Fibroblast of lung (primary cell): ENCODE results near the gene SMIM7. TPM values are rescaled to one million over a fixed set of nuclear protein-coding genes. Genes with fewer than 3 reads are reported as not detected.

Source experiments
- DNase-seq, 2 donors: peaks; one replicate each; pipeline versions ENCODE4 v3.0.0 to v3.0.0-alpha.2; 2010; ENCODE audit warnings: low read depth in 2 of 2
- H2AFZ ChIP-seq: 2 replicates; pipeline ENCODE4 v1.5.1; 2012; ENCODE audit warnings: low read length, control low read depth, inconsistent platforms
- H3K27ac ChIP-seq: 2 replicates; pipeline ENCODE4 v1.5.1; 2011; ENCODE audit warnings: low read length, control low read depth; ENCODE audit not compliant: insufficient read depth
- H3K27me3 ChIP-seq: 2 replicates; pipeline ENCODE4 v1.5.1; 2011; ENCODE audit warnings: mild to moderate bottlenecking, low read length; ENCODE audit not compliant: control insufficient read depth, insufficient read depth
- H3K36me3 ChIP-seq: 2 replicates; pipeline ENCODE4 v1.5.1; 2011; ENCODE audit warnings: low read length; ENCODE audit not compliant: control insufficient read depth, insufficient read depth
- H3K4me1 ChIP-seq: 2 replicates; pipeline ENCODE4 v1.5.1; 2011; ENCODE audit warnings: low read length; ENCODE audit not compliant: control insufficient read depth, insufficient read depth; ENCODE audit errors: extremely low read depth
- H3K4me2 ChIP-seq: 2 replicates; pipeline ENCODE4 v1.5.1; 2011; ENCODE audit warnings: low read length, control low read depth; ENCODE audit not compliant: insufficient read depth; ENCODE audit errors: extremely low read depth
- H3K4me3 ChIP-seq, 4 experiments: fragments of 200-600 bp in 1 of 4; sonication (generic) in 1 of 4; replicated peaks in 1 of 4; 2 replicates each; pipeline ENCODE4 v1.5.1; 2011 to 2016; ENCODE audit warnings: low read length in 4 of 4, low read depth in 3 of 4, mild to moderate bottlenecking in 3 of 4, control low read depth in 2 of 4, inconsistent platforms in 1 of 4, mixed read lengths in 1 of 4; ENCODE audit not compliant: insufficient read depth in 1 of 4; ENCODE audit errors: control extremely low read depth in 1 of 4
- H3K79me2 ChIP-seq: 2 replicates; pipeline ENCODE4 v1.5.1; 2012; ENCODE audit warnings: mild to moderate bottlenecking, low read length, inconsistent platforms; ENCODE audit not compliant: control insufficient read depth, insufficient read depth
- H3K9ac ChIP-seq: 2 replicates; pipeline ENCODE4 v1.5.1; 2011; ENCODE audit warnings: mild to moderate bottlenecking, low read length, control low read depth; ENCODE audit not compliant: insufficient read depth
- H3K9me3 ChIP-seq: 2 replicates; pipeline ENCODE4 v1.5.1; 2012; ENCODE audit warnings: low read depth, low read length; ENCODE audit not compliant: control insufficient read depth, insufficient read depth
- H4K20me1 ChIP-seq: 2 replicates; pipeline ENCODE4 v1.5.1; 2011; ENCODE audit warnings: low read length; ENCODE audit not compliant: control insufficient read depth, insufficient read depth; ENCODE audit errors: extremely low read depth
- EZH2 ChIP-seq: IDR thresholded peaks from 2 replicates; pipeline ENCODE4 v1.5.1; 2012; ENCODE audit warnings: low read length, control low read depth, mild to moderate bottlenecking; ENCODE audit errors: missing control alignments
- polyA plus RNA-seq, 2 donors: library from polyadenylated mRNA; depleted of rRNA in 1 of 2; stranded (reverse) in 1 of 2; unstranded in 1 of 2; fragments of >200 nt; gene quantifications; 2 replicates each; pipeline ENCODE4 v1.2.1, GENCODE V29; 2011 to 2012; ENCODE audit warnings: missing spikeins in 1 of 2
- total RNA-seq: library from RNA; depleted of rRNA; stranded (reverse); fragments of >200 nt; gene quantifications from 2 replicates; pipeline ENCODE4 v1.2.1, GENCODE V29; 2014
- TF ChIP-seq, protein P1 (sequence below), 2 donors: IDR thresholded peaks in 1 of 2; conservative IDR thresholded peaks in 1 of 2; 1 replicate in 1 of 2; 2 replicates in 1 of 2; pipeline ENCODE4 v1.5.1; 2011 to 2012; ENCODE audit warnings: low read length in 2 of 2, control low read depth in 1 of 2, inconsistent platforms in 1 of 2, low read depth in 1 of 2, mild to moderate bottlenecking in 1 of 2

Gene SMIM7
- total and polyA plus RNA-seq, 2 donors (not counting 1 experiment from before 2014, with no cell fraction given) = 58.1 to 91.4 TPM

DNA sequence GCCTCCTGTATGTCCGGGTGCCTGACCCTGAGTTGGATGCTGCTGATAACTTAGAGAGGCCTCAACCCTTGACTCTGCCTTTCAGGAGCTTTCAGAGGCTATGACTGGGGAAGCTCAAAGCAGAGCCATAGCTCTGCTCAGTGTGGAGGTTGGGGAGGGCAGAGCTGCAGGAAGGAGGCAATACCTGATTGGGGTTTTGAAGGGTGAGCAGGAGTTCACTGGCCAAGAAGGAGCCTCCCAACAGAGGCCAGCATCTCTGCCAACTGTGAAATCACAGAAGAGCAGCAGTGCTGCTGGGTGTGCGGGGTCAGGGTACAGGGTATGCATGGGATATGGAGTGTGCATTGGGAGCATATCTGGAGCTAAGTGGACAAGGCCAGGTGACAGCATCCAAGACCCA, 22.6 kb upstream of the SMIM7 start:
- no peak for TF ChIP-seq EZH2
- TF ChIP-seq, protein P1, sequence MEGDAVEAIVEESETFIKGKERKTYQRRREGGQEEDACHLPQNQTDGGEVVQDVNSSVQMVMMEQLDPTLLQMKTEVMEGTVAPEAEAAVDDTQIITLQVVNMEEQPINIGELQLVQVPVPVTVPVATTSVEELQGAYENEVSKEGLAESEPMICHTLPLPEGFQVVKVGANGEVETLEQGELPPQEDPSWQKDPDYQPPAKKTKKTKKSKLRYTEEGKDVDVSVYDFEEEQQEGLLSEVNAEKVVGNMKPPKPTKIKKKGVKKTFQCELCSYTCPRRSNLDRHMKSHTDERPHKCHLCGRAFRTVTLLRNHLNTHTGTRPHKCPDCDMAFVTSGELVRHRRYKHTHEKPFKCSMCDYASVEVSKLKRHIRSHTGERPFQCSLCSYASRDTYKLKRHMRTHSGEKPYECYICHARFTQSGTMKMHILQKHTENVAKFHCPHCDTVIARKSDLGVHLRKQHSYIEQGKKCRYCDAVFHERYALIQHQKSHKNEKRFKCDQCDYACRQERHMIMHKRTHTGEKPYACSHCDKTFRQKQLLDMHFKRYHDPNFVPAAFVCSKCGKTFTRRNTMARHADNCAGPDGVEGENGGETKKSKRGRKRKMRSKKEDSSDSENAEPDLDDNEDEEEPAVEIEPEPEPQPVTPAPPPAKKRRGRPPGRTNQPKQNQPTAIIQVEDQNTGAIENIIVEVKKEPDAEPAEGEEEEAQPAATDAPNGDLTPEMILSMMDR (conservative IDR thresholded peaks at IDR 0.05 in 1 of 2, IDR thresholded peaks at IDR 0.05 in 1 of 2; ENCODE audit: low read depth in 1 of 2, low read length in 2 of 2) = no peak
- Histone ChIP-seq H3K27ac (no peak overlapping the region), H4K20me1 (no peaks in the 10 kb centered on the region), H3K79me2 (no peaks in the 10 kb centered on the region), H3K36me3 (no peaks in the 10 kb centered on the region), H3K9me3 (no peaks in the 10 kb centered on the region), H3K9ac (no peak overlapping the region), H3K27me3 (no peaks in the 10 kb centered on the region), H3K4me3 (no peak overlapping the region), H3K4me2 (no peak overlapping the region), H2AFZ (no peak overlapping the region), H3K4me1 (peaks cover 2% of the 10 kb centered on the region)
- DNase-seq = no peak

DNA sequence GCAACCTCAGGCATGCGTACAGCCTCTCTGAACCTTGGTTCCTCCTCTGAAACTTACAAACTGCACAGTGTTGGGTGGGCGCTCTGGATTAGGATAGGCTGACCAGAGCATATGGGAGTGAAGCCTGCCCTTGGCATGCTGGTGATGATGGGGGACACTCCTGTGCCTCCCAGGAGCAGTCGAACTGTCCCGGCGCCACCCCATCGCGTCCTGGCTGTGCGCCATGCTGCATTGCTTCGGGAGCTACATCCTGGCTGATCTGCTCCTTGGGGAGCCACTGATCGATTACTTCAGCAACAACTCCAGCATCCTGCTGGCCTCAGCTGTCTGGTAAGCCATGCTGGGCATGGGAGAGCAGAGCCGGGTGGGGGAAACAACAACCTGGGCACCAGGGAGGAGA, 19.9 kb upstream of the SMIM7 start:
- Histone ChIP-seq H3K4me1 (no peaks in the 10 kb centered on the region), H3K27me3 (no peaks in the 10 kb centered on the region), H2AFZ (no peak overlapping the region), H4K20me1 (no peaks in the 10 kb centered on the region), H3K36me3 (no peaks in the 10 kb centered on the region), H3K9ac (no peak overlapping the region), H3K79me2 (no peaks in the 10 kb centered on the region), H3K27ac (no peak overlapping the region), H3K4me2 (no peak overlapping the region), H3K9me3 (no peaks in the 10 kb centered on the region), H3K4me3 (no peak overlapping the region)
- no peak for TF ChIP-seq EZH2
- TF ChIP-seq, protein P1 (conservative IDR thresholded peaks at IDR 0.05 in 1 of 2, IDR thresholded peaks at IDR 0.05 in 1 of 2; ENCODE audit: low read depth in 1 of 2, low read length in 2 of 2) = no peak
- no peak for DNase-seq

GRCh38 chr19:16678498-16678897, 18.6 kb upstream of the SMIM7 start:
- H3K9ac ChIP-seq = no peak overlapping the region

More at GRCh38 chr19:16678498-16678897, 18.6 kb upstream of the SMIM7 start:
- Histone ChIP-seq H3K4me2 (no peak overlapping the region), H2AFZ (no peak overlapping the region), H3K27me3 (no peaks in the 10 kb centered on the region), H3K4me1 (no peaks in the 10 kb centered on the region), H3K27ac (no peak overlapping the region), H3K9me3 (no peaks in the 10 kb centered on the region), H3K36me3 (no peaks in the 10 kb centered on the region), H4K20me1 (no peaks in the 10 kb centered on the region), H3K79me2 (no peaks in the 10 kb centered on the region), H3K4me3 (no peak overlapping the region)
- no peak for DNase-seq
- TF ChIP-seq, protein P1 (conservative IDR thresholded peaks at IDR 0.05 in 1 of 2, IDR thresholded peaks at IDR 0.05 in 1 of 2; ENCODE audit: low read depth in 1 of 2, low read length in 2 of 2) = no peak
- TF ChIP-seq EZH2 = no peak
